H9 (cell line): ENCODE data around the gene SEMA4C. TPM values are rescaled to one million over a fixed set of nuclear protein-coding genes. Genes with fewer than 3 reads are reported as not detected.
A peak's percentile ranks its signal among the peaks of the same experiment; 100 is the strongest.

Source experiments
- DNase-seq: peaks from one replicate; pipeline ENCODE4 v3.0.0-alpha.2; 2017
- H2AFZ ChIP-seq: one replicate; pipeline ENCODE4 v1.6.1; 2013; ENCODE audit warnings: mild to moderate bottlenecking, low read length, control low read depth, moderate library complexity
- H2AK5ac ChIP-seq: 2 replicates; pipeline ENCODE4 v1.6.1; 2013; ENCODE audit warnings: low read length, control low read depth, mixed read lengths; ENCODE audit not compliant: insufficient read length
- H2BK120ac ChIP-seq: one replicate; pipeline ENCODE4 v1.6.1; 2013; ENCODE audit warnings: low read depth, mild to moderate bottlenecking, low read length, control low read depth, inconsistent platforms; ENCODE audit not compliant: poor library complexity, severe bottlenecking
- H2BK12ac ChIP-seq: 2 replicates; pipeline ENCODE4 v1.6.1; 2013; ENCODE audit warnings: low read length, control low read depth, mixed read lengths, low read depth; ENCODE audit not compliant: insufficient read length
- H2BK15ac ChIP-seq: 2 replicates; pipeline ENCODE4 v1.6.1; 2013; ENCODE audit warnings: low read depth, low read length, control low read depth
- H2BK20ac ChIP-seq: one replicate; pipeline ENCODE4 v1.6.1; 2013; ENCODE audit warnings: low read depth, mild to moderate bottlenecking, low read length, control low read depth, inconsistent platforms; ENCODE audit not compliant: poor library complexity, severe bottlenecking
- H2BK5ac ChIP-seq: 2 replicates; pipeline ENCODE4 v1.6.1; 2013; ENCODE audit warnings: low read length, control low read depth, mixed read lengths; ENCODE audit not compliant: insufficient read length
- H3K14ac ChIP-seq: 2 replicates; pipeline ENCODE4 v1.6.1; 2013; ENCODE audit warnings: low read length, control low read depth; ENCODE audit not compliant: insufficient read depth
- H3K18ac ChIP-seq: 2 replicates; pipeline ENCODE4 v1.6.1; 2013; ENCODE audit warnings: low read depth, mild to moderate bottlenecking, mixed read lengths, low read length, control low read depth; ENCODE audit not compliant: insufficient read length
- H3K23ac ChIP-seq: 2 replicates; pipeline ENCODE4 v1.6.1; 2013; ENCODE audit warnings: low read length, control low read depth, mixed read lengths, low read depth; ENCODE audit not compliant: insufficient read length
- H3K23me2 ChIP-seq: 2 replicates; pipeline ENCODE4 v1.6.1; 2013; ENCODE audit warnings: low read depth, mild to moderate bottlenecking, mixed read lengths, low read length, control low read depth; ENCODE audit not compliant: insufficient read length, poor library complexity, severe bottlenecking
- H3K27ac ChIP-seq: 2 replicates; pipeline ENCODE4 v1.5.1; 2013; ENCODE audit warnings: low read length, control low read depth, mixed read lengths, low read depth; ENCODE audit not compliant: insufficient read length
- H3K27me3 ChIP-seq: 2 replicates; pipeline ENCODE4 v1.6.1; 2013; ENCODE audit warnings: low read length, control low read depth, inconsistent platforms; ENCODE audit not compliant: insufficient read depth
- H3K4ac ChIP-seq: 2 replicates; pipeline ENCODE4 v1.6.1; 2013; ENCODE audit warnings: low read depth, mild to moderate bottlenecking, control low read depth, inconsistent platforms, low read length, moderate library complexity
- H3K4me1 ChIP-seq: 2 replicates; pipeline ENCODE4 v1.6.1; 2013; ENCODE audit warnings: low read length, control low read depth, inconsistent platforms; ENCODE audit not compliant: insufficient read depth
- H3K4me2 ChIP-seq: 2 replicates; pipeline ENCODE4 v1.6.1; 2013; ENCODE audit warnings: low read length, control low read depth, mixed read lengths; ENCODE audit not compliant: insufficient read length, insufficient read depth
- H3K56ac ChIP-seq: 2 replicates; pipeline ENCODE4 v1.6.1; 2013; ENCODE audit warnings: low read depth, mild to moderate bottlenecking, mixed read lengths, low read length, control low read depth; ENCODE audit not compliant: insufficient read length
- H3K79me1 ChIP-seq: 2 replicates; pipeline ENCODE4 v1.6.1; 2013; ENCODE audit warnings: low read depth, mild to moderate bottlenecking, moderate library complexity, low read length, control low read depth, inconsistent platforms; ENCODE audit not compliant: insufficient read depth, poor library complexity, severe bottlenecking
- H3K79me2 ChIP-seq: 2 replicates; pipeline ENCODE4 v1.6.1; 2013; ENCODE audit warnings: low read length, control low read depth, inconsistent platforms; ENCODE audit not compliant: insufficient read depth
- H3K9ac ChIP-seq: 2 replicates; pipeline ENCODE4 v1.6.1; 2013; ENCODE audit warnings: low read length, control low read depth, mixed read lengths; ENCODE audit not compliant: insufficient read length; ENCODE audit errors: extremely low read depth
- H3K9me3 ChIP-seq: one replicate; pipeline ENCODE4 v1.6.1; 2013; ENCODE audit warnings: low read depth, low read length, inconsistent platforms; ENCODE audit not compliant: control insufficient read depth
- H3T11ph ChIP-seq: one replicate; pipeline ENCODE4 v1.6.1; 2013; ENCODE audit warnings: mild to moderate bottlenecking, low read length, control low read depth, inconsistent platforms
- H4K20me1 ChIP-seq: one replicate; pipeline ENCODE4 v1.6.1; 2013; ENCODE audit not compliant: control insufficient read depth, insufficient read length, insufficient read depth
- H4K5ac ChIP-seq: 2 replicates; pipeline ENCODE4 v1.6.1; 2013; ENCODE audit warnings: low read depth, mild to moderate bottlenecking, mixed read lengths, low read length, control low read depth; ENCODE audit not compliant: insufficient read length
- H4K8ac ChIP-seq: replicated peaks from 2 replicates; pipeline ENCODE4 v1.6.1; 2013; ENCODE audit warnings: low read length, control low read depth, mixed read lengths, low read depth; ENCODE audit not compliant: insufficient read length
- H4K91ac ChIP-seq: 2 replicates; pipeline ENCODE4 v1.6.1; 2013; ENCODE audit warnings: low read depth, mild to moderate bottlenecking, moderate library complexity, mixed read lengths, low read length, control low read depth; ENCODE audit not compliant: insufficient read length
- H3K27ac Mint-ChIP-seq, 3 experiments: 2 replicates in 2 of 3; 3 replicates in 1 of 3; pipeline ENCODE4 v1.8.0; 2020 to 2021; ENCODE audit warnings: mixed read lengths in 3 of 3, mild to moderate bottlenecking in 1 of 3, moderate library complexity in 1 of 3
- H3K27me3 Mint-ChIP-seq: 2 replicates; pipeline ENCODE4 v1.8.0; 2021; ENCODE audit warnings: low read depth, mild to moderate bottlenecking, moderate library complexity, mixed read lengths
- H3K36me3 Mint-ChIP-seq, 3 experiments: 2 replicates in 2 of 3; 3 replicates in 1 of 3; pipeline ENCODE4 v1.8.0; 2020 to 2021; ENCODE audit warnings: low read depth in 3 of 3, mixed read lengths in 3 of 3; ENCODE audit not compliant: insufficient read depth in 1 of 3
- H3K4me1 Mint-ChIP-seq, 2 experiments: 2 replicates each; pipeline ENCODE4 v1.8.0; 2020; ENCODE audit warnings: mixed read lengths in 2 of 2
- H3K4me3 Mint-ChIP-seq, 2 experiments: 2 replicates in 1 of 2; 3 replicates in 1 of 2; pipeline ENCODE4 v1.8.0; 2020 to 2021; ENCODE audit warnings: mild to moderate bottlenecking in 2 of 2, mixed read lengths in 2 of 2, moderate library complexity in 1 of 2
- H3K9me3 Mint-ChIP-seq, 2 experiments: 2 replicates in 1 of 2; 3 replicates in 1 of 2; pipeline ENCODE4 v1.8.0; 2020; ENCODE audit warnings: mild to moderate bottlenecking in 2 of 2, mixed read lengths in 2 of 2, moderate library complexity in 1 of 2
- CTCF ChIP-seq: fragments of 200-600 bp; sonication (generic); conservative IDR thresholded peaks from 3 replicates; pipeline ENCODE4 v1.8.0; 2021; ENCODE audit warnings: antibody characterized with exemption, mild to moderate bottlenecking
- WGBS: extraction: QIAGEN DNeasy Blood & Tissue Kit; methylation state at CpG from one replicate; pipeline ENCODE4 v1.1.7; 2013; ENCODE audit warnings: missing lambda C conversion rate, low lambda C conversion rate, mixed read lengths; ENCODE audit not compliant: insufficient read length; ENCODE audit errors: extremely low coverage; 5-methylcytosine and 5-hydroxymethylcytosine counted together
- total RNA-seq: library from RNA; stranded (reverse); gene quantifications from 2 replicates; pipeline ENCODE4 v1.2.1, GENCODE V29; 2021

Gene SEMA4C
- total RNA-seq, 1 experiment from 2014 or later = 81.6 TPM

- no peak overlapping the region for H2BK15ac ChIP-seq
- no peaks in the 10 kb centered on the region for H3K79me2 ChIP-seq
- H3K4me1 ChIP-seq = no peaks in the 10 kb centered on the region; the same call in 1 of the 2 replicates
- no peak overlapping the region for H3K4ac ChIP-seq
- no peak overlapping the region for H3K4me3 Mint-ChIP-seq
- H3K4me1 Mint-ChIP-seq = peaks cover 49% of the 10 kb centered on the region in 2 experiments
- H2AK5ac ChIP-seq = no peak overlapping the region
- no peak for DNase-seq
- peak overlapping the region in 1 of 3 experiments; percentile 26; a peak in 2 of 7 replicates for H3K27ac Mint-ChIP-seq
- H3K23ac ChIP-seq = no peak overlapping the region
- H3K14ac ChIP-seq = no peak overlapping the region
- H2BK12ac ChIP-seq = no peak overlapping the region
- TF ChIP-seq CTCF = 0 out of 3 replicates have a peak, but pooled peaks have one; percentile 6
- no peaks in the 10 kb centered on the region for H3K36me3 Mint-ChIP-seq
- no peaks in the 10 kb centered on the region for H4K20me1 ChIP-seq
- WGBS = no CpG with 5 or more reads among the region's 22 CpGs
- no peaks in the 10 kb centered on the region for H3K79me1 ChIP-seq
- no peak overlapping the region for H2BK20ac ChIP-seq
- H3K27me3 ChIP-seq = no peaks in the 10 kb centered on the region
- H3K27ac ChIP-seq = no peak overlapping the region
- no peak overlapping the region for H2AFZ ChIP-seq
- H2BK5ac ChIP-seq = no peak overlapping the region
- H4K91ac ChIP-seq = no peak overlapping the region
- H3T11ph ChIP-seq = no peak overlapping the region
- H4K8ac ChIP-seq = no peak overlapping the region
- no peak overlapping the region for H3K4me2 ChIP-seq
- peaks cover 31% of the 10 kb centered on the region for H3K27me3 Mint-ChIP-seq
- no peak overlapping the region for H3K56ac ChIP-seq
- H3K9me3 Mint-ChIP-seq = no peaks in the 10 kb centered on the region; a peak in 2 of 5 replicates
- no peaks in the 10 kb centered on the region for H3K9me3 ChIP-seq
- H2BK120ac ChIP-seq = no peak overlapping the region
- no peaks in the 10 kb centered on the region for H3K23me2 ChIP-seq
- no peak overlapping the region for H4K5ac ChIP-seq
- no peak overlapping the region for H3K9ac ChIP-seq
- no peak overlapping the region for H3K18ac ChIP-seq
Observed at GRCh38 chr2:96916646-96917543, 47.0 kb upstream of the SEMA4C start.
